CD4-positive, CD25-positive, alpha-beta regulatory T cell (primary cell): ENCODE measurements around the gene TLR3. TPM values are rescaled to one million over a fixed set of nuclear protein-coding genes. Genes with fewer than 3 reads are reported as not detected.
"Not testable (repeated sequence)": the region's sequence is repeated elsewhere in the genome, so short reads cannot be mapped to it uniquely, and the experiment has no call there.

Source experiments
- ATAC-seq, 2 donors: fragments of 150-1000 bp; cut with Tn5 transposase; one replicate each; pipeline ENCODE4 v1.10.0; 2021; ENCODE audit warnings: low read depth in 2 of 2, moderate number of reproducible peaks in 2 of 2, moderate library complexity in 1 of 2
- DNase-seq, 3 donors: peaks; one replicate each; pipeline versions ENCODE4 v3.0.0 to v3.0.0-alpha.2; 2012 to 2022; ENCODE audit warnings: mixed read lengths in 1 of 3
- H3K27ac ChIP-seq: one replicate; pipeline ENCODE4 v1.7.0; 2013; ENCODE audit warnings: mild to moderate bottlenecking, low read length; ENCODE audit not compliant: insufficient read depth, poor library complexity, severe bottlenecking
- H3K27me3 ChIP-seq: one replicate; pipeline ENCODE4 v1.7.0; 2013; ENCODE audit warnings: low read length; ENCODE audit not compliant: control insufficient read depth, insufficient read depth
- H3K36me3 ChIP-seq: one replicate; pipeline ENCODE4 v1.7.0; 2013; ENCODE audit warnings: mild to moderate bottlenecking, low read length, moderate library complexity; ENCODE audit not compliant: control insufficient read depth, insufficient read depth
- H3K4me1 ChIP-seq: 2 replicates; pipeline ENCODE4 v1.7.0; 2013; ENCODE audit warnings: mild to moderate bottlenecking, low read length; ENCODE audit not compliant: insufficient read depth, control insufficient read depth, poor library complexity, severe bottlenecking
- H3K4me3 ChIP-seq: one replicate; pipeline ENCODE4 v1.7.0; 2013; ENCODE audit warnings: low read depth, mild to moderate bottlenecking, low read length, moderate library complexity
- H3K9me3 ChIP-seq, 2 experiments: 1 replicate in 1 of 2; 2 replicates in 1 of 2; pipeline ENCODE4 v1.7.0; 2013; ENCODE audit warnings: low read length in 2 of 2, mild to moderate bottlenecking in 1 of 2, moderate library complexity in 1 of 2; ENCODE audit not compliant: control insufficient read depth in 2 of 2
- H3K27ac Mint-ChIP-seq, 3 donors: one replicate each; pipeline ENCODE4 v1.8.0; 2020 to 2022; ENCODE audit warnings: mild to moderate bottlenecking in 3 of 3, mixed read lengths in 3 of 3, moderate library complexity in 2 of 3
- H3K27me3 Mint-ChIP-seq: one replicate; pipeline ENCODE4 v1.8.0; 2022; ENCODE audit warnings: mild to moderate bottlenecking, mixed read lengths
- H3K36me3 Mint-ChIP-seq: one replicate; pipeline ENCODE4 v1.8.0; 2020; ENCODE audit warnings: mixed read lengths
- H3K4me1 Mint-ChIP-seq, 4 donors: one replicate each; pipeline ENCODE4 v1.8.0; 2020 to 2022; ENCODE audit warnings: mixed read lengths in 4 of 4, mild to moderate bottlenecking in 1 of 4
- H3K4me3 Mint-ChIP-seq, 4 donors: one replicate each; pipeline ENCODE4 v1.8.0; 2020 to 2022; ENCODE audit warnings: mild to moderate bottlenecking in 4 of 4, mixed read lengths in 4 of 4, moderate library complexity in 3 of 4
- H3K9me3 Mint-ChIP-seq, 7 donors: one replicate each; pipeline ENCODE4 v1.8.0; 2020 to 2022; ENCODE audit warnings: mixed read lengths in 7 of 7, mild to moderate bottlenecking in 3 of 7, moderate library complexity in 2 of 7
- polyA plus RNA-seq, 4 donors: library from polyadenylated mRNA; unstranded; fragments of 300-500 nt; fragmentation: Illumina TruSeq; gene quantifications; one replicate each; pipeline ENCODE4 v1.2.3, GENCODE V29; 2021
- total RNA-seq: library from RNA; stranded (reverse); gene quantifications from one replicate; pipeline ENCODE4 v1.2.3, GENCODE V29; 2022

Gene TLR3
- total and polyA plus RNA-seq, 5 donors from 2014 or later = 0.20 to 2.5 (median 0.53) TPM

DNA sequence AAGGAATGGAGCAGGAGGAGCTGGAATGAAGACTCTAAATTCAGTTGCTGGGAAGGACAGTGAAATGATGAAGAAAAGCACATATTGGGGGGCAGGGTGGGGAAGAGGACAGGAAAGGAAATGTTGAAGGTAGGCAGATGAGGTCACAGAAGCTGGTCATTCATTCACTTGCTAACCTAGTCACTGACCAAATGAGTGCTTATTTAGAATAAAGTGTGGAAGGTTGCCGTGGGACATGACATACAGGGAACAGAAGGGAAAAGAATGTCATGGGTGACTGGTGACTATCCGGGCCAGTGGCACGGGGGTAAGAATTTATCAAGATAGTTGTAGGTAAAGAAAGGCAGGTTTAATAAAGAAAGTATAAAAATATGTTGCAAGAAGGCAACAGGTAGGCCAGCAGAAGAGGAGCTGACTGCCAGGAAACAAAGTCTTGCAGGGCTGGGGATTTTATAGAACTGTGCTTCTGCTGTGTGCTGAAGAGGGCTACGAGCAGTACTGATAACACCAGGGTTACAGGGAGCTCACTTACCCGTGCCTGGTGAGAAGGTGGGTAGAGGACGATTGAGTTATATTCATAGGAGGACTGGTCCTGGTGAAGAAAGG lies 31.9 kb upstream of the TLR3 start:
- Mint-ChIP-seq H3K4me3 (no peak overlapping the region), H3K9me3 (peaks cover 0 to 10% (median 3%) of the 10 kb centered on the region in 7 donors), H3K4me1 (peaks cover 0 to 2% (median 0%) of the 10 kb centered on the region in 4 donors), H3K27ac (no peak overlapping the region), H3K36me3 (no peaks in the 10 kb centered on the region), H3K27me3 (peaks cover 9% of the 10 kb centered on the region)
- H3K27me3 ChIP-seq = no peaks in the 10 kb centered on the region
- ATAC-seq = no peak
- H3K36me3 ChIP-seq = no peaks in the 10 kb centered on the region
- H3K4me1 ChIP-seq = no peaks in the 10 kb centered on the region
- no peak overlapping the region for H3K27ac ChIP-seq
- DNase-seq = no peak
- H3K9me3 ChIP-seq = peaks cover 0 to 5% of the 10 kb centered on the region in 2 experiments
- H3K4me3 ChIP-seq = no peak overlapping the region

DNA sequence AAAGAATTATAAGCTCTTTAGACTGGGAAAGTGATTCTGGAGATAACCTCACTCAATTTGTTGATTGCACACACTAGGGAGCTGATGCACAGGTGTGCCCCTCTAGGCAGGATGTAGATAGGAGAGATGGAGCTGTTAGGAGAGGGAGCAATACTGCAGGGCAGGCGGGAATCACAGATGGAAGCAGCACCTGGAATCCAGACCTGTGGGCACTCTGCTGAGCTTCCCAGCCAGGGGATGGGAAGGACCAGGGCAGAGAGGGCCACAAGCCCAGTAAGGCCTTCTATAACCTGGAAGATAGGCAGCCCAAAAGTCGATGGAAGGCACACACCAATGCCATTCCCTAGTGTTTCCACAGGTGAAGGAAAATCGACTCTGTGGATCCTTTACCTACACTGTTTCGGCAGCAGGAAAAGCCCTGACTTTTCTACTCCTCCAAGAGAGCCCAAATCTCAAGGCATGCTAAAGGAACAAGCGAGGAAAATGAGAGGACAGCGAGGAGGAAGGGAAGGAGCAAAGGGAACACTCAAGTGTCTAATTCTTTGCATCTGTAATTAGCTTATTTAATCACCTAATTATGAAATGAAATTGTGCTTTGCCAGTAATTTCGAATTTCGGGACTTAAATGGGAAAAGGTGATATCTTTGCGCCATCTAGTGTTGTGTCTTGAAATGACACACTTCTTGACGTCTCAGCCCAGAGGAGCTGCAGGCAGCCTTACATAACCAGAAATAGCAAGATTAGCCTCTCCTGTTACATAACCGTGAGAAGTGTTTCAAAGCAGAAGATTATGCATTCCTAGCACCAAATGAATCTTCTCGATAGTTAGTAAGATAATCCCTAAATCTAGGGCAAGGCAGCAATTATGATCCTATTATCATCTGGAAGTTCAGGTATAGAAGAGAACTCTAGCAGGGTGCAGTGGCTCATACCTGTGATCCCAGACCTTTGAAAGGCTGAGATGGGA lies 31.0 kb upstream of the TLR3 start:
- H3K27ac Mint-ChIP-seq = no peak overlapping the region
- H3K4me1 Mint-ChIP-seq = peaks cover 0 to 2% (median 0%) of the 10 kb centered on the region in 4 donors

DNA sequence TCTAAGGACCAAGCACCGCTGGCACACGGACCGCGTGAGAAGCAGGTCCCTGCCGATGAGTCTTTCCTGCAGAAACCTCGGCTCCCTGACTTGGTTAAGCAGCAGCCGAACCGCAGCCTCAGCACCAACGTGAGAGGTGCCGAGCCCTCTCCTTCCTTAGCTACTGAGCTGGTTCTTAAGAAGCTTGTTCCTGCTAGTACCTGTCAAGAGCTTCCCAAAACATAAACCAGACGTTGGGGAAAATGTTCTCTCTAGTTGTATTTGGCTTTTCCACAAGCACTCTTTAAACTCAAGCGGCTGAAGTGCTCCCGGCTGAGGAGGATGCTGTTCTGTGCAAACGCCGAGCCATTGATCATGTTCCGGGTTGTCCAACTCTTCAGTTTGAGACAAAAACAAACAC lies 29.3 kb upstream of the TLR3 start:
- Mint-ChIP-seq H3K36me3 (no peaks in the 10 kb centered on the region), H3K4me3 (no peak overlapping the region), H3K27me3 (peaks cover 9% of the 10 kb centered on the region), H3K27ac (no peak overlapping the region), H3K9me3 (peaks cover 0 to 6% (median 1%) of the 10 kb centered on the region in 7 donors), H3K4me1 (peaks cover 0 to 2% (median 0%) of the 10 kb centered on the region in 4 donors)
- no peaks in the 10 kb centered on the region for H3K4me1 ChIP-seq
- peaks cover 0 to 5% of the 10 kb centered on the region in 2 experiments for H3K9me3 ChIP-seq
- no peak overlapping the region for H3K4me3 ChIP-seq
- ATAC-seq = no peak
- no peak overlapping the region for H3K27ac ChIP-seq
- DNase-seq = no peak
- no peaks in the 10 kb centered on the region for H3K36me3 ChIP-seq
- H3K27me3 ChIP-seq = no peaks in the 10 kb centered on the region

More for the DNA sequence above, 31.0 kb upstream of the TLR3 start:
- peaks cover 0 to 10% (median 2%) of the 10 kb centered on the region in 7 donors for H3K9me3 Mint-ChIP-seq
- H3K4me3 Mint-ChIP-seq = no peak overlapping the region
- H3K9me3 ChIP-seq = peaks cover 0 to 5% of the 10 kb centered on the region in 2 experiments
- peaks cover 9% of the 10 kb centered on the region for H3K27me3 Mint-ChIP-seq
- no peaks in the 10 kb centered on the region for H3K36me3 Mint-ChIP-seq
- no peaks in the 10 kb centered on the region for H3K36me3 ChIP-seq
- peak in 2 of 3 donors; percentile 6 to 70 for DNase-seq
- no peaks in the 10 kb centered on the region for H3K4me1 ChIP-seq
- ATAC-seq = no peak
- H3K4me3 ChIP-seq = no peak overlapping the region
- no peaks in the 10 kb centered on the region for H3K27me3 ChIP-seq
- no peak overlapping the region for H3K27ac ChIP-seq

DNA sequence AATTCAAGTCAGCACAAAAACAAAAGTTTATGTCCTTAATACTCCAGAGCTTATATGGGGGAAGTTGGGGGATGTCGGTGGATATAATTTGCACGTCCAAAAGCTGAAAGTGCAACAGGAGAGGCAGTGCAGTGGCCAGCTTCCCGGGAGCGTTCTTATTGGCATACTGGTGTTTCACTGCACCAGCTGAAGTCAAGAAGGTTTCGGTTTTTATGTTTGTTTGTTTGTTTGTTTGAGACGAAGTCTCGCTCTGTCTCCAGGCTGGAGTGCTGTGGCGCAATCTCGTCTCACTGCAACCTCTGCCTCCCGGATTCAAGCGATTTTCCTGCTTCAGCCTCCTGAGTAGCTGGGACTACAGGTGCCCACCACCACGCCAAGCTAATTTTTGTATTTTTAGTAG lies 28.6 kb upstream of the TLR3 start:
- Histone ChIP-seq H3K4me1 (no peaks in the 10 kb centered on the region), H3K27ac (no peak overlapping the region), H3K9me3 (peaks cover 0 to under 1% of the 10 kb centered on the region in 2 experiments), H3K27me3 (no peaks in the 10 kb centered on the region), H3K4me3 (no peak overlapping the region), H3K36me3 (no peaks in the 10 kb centered on the region)
- DNase-seq (no peak), ATAC-seq (no peak)
- H3K4me3 Mint-ChIP-seq = no peak overlapping the region
- peaks cover 0 to 1% (median 0%) of the 10 kb centered on the region in 7 donors for H3K9me3 Mint-ChIP-seq
- peaks cover 0 to 2% (median 0%) of the 10 kb centered on the region in 4 donors for H3K4me1 Mint-ChIP-seq
- no peaks in the 10 kb centered on the region for H3K36me3 Mint-ChIP-seq
- H3K27me3 Mint-ChIP-seq = peaks cover 9% of the 10 kb centered on the region
- H3K27ac Mint-ChIP-seq = no peak overlapping the region

DNA sequence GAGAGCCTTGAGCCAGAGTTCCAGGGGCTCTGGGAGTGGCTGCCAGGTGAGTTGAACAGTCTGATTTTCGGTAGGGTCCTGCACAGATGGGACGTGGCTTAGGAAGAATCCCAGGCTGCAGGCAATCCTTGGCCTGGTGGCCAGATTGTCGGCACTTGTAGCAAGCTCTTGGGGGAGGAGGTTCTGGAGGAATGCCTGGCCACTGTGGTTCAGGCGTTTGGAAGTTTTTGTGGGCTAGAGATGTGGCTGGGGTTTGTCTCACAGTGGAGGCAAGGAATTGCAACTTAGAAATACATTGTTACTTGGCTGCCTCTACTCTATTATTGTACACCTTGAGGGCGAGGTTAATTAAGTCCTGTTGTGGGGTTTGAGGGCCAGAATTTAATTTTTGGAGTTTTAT lies 21.5 kb upstream of the TLR3 start:
- H3K4me1 ChIP-seq, ATAC-seq, H3K27ac ChIP-seq, H3K9me3 Mint-ChIP-seq, H3K36me3 Mint-ChIP-seq, H3K4me3 ChIP-seq, H3K9me3 ChIP-seq, H3K27ac Mint-ChIP-seq, H3K27me3 Mint-ChIP-seq, DNase-seq, H3K4me3 Mint-ChIP-seq, H3K27me3 ChIP-seq, H3K4me1 Mint-ChIP-seq, H3K36me3 ChIP-seq: not testable (repeated sequence)

DNA sequence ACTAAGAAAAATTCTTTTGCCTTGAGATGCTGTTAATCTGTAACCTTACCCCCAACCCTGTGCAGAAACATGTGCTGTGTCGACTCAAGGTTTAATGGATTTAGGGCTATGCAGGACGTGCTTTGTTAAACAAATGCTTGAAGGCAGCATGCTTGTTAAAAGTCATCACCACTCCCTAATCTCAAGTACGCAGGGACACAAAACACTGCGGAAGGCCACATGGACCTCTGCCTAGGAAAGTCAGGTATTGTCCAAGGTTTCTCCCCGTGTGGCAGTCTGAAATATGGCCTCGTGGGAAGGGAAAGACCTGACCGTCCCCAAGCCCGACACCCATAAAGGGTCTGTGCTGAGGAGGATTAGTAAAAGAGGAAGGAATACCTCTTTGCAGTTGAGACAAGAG lies 18.8 kb upstream of the TLR3 start:
- not testable (repeated sequence) for H3K36me3 ChIP-seq, H3K9me3 Mint-ChIP-seq, H3K27me3 ChIP-seq

DNA sequence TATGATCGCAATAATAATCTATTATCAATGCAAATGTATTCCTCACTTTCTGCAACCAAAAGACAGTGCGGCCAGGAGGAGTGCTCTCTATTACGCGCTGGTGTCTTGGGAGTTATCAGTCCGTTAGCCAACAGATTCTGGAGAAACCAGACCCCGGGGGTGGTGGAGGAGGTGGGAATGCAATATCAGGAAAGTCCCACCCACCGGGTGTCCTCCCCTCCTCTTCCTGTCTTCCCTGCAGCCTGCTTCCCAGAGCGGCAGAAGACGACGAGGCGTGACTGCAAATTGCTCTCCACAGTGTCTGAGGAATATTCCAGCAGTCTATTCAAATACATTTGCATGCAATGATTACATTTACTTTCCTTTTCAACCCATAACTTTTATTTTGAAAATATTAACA lies 17.9 kb upstream of the TLR3 start:
- H3K27ac ChIP-seq = no peak overlapping the region
- DNase-seq (no peak), ATAC-seq (no peak)
- no peaks in the 10 kb centered on the region for H3K36me3 Mint-ChIP-seq
- H3K27me3 Mint-ChIP-seq = no peaks in the 10 kb centered on the region
- no peaks in the 10 kb centered on the region for H3K9me3 ChIP-seq
- H3K4me3 ChIP-seq = no peak overlapping the region
- H3K36me3 ChIP-seq = no peaks in the 10 kb centered on the region
- H3K27me3 ChIP-seq = no peaks in the 10 kb centered on the region
- H3K4me1 ChIP-seq = no peaks in the 10 kb centered on the region
- no peak overlapping the region for H3K27ac Mint-ChIP-seq
- H3K4me3 Mint-ChIP-seq = no peak overlapping the region
- no peaks in the 10 kb centered on the region for H3K4me1 Mint-ChIP-seq
- H3K9me3 Mint-ChIP-seq = no peaks in the 10 kb centered on the region

More for the DNA sequence above, 18.8 kb upstream of the TLR3 start:
- not testable (repeated sequence) for H3K4me3 Mint-ChIP-seq, ATAC-seq, H3K27me3 Mint-ChIP-seq, H3K4me1 ChIP-seq, DNase-seq, H3K9me3 ChIP-seq, H3K27ac Mint-ChIP-seq, H3K36me3 Mint-ChIP-seq, H3K27ac ChIP-seq, H3K4me3 ChIP-seq, H3K4me1 Mint-ChIP-seq
